BJ (cell line): ENCODE data around the gene FHAD1. TPM values are rescaled to one million over a fixed set of nuclear protein-coding genes. Genes with fewer than 3 reads are reported as not detected.
"Not testable (repeated sequence)": the region's sequence is repeated elsewhere in the genome, so short reads cannot be mapped to it uniquely, and the experiment has no call there.

ENCODE experiments used
- CTCF ChIA-PET: fragments of 350-600 bp; formaldehyde crosslinking; extraction: SDS; loops from one replicate; lab custom pipeline; 2021; ENCODE audit warnings: antibody characterized with exemption, inconsistent platforms; lab: Yijun Ruan, JAX
- POLR2A ChIA-PET: fragments of 300-600 bp; sonication (Branson Sonifier 250); formaldehyde crosslinking; extraction: SDS; loops from one replicate; lab custom pipeline; 2021; ENCODE audit warnings: antibody characterized with exemption; lab: Charles Lee
- DNase-seq: peaks from one replicate; pipeline ENCODE4 v3.0.0-alpha.2; 2011; ENCODE audit warnings: low read depth
- H3K27me3 ChIP-seq: 2 replicates; pipeline ENCODE4 v1.6.0; 2011; ENCODE audit warnings: low read length; ENCODE audit not compliant: control insufficient read depth, insufficient read depth
- H3K36me3 ChIP-seq: 2 replicates; pipeline ENCODE4 v1.5.1; 2011; ENCODE audit warnings: low read length; ENCODE audit not compliant: control insufficient read depth, insufficient read depth
- H3K4me3 ChIP-seq: 2 replicates; pipeline ENCODE4 v1.5.1; 2011; ENCODE audit warnings: low read depth, mild to moderate bottlenecking, control low read depth, low read length
- polyA plus RNA-seq: library from polyadenylated mRNA; depleted of rRNA; stranded (reverse); fragments of >200 nt; gene quantifications from 2 replicates; pipeline ENCODE4 v1.2.3, GENCODE V29; 2011
- TF ChIP-seq, protein P1 (sequence below): IDR thresholded peaks from 2 replicates; pipeline ENCODE4 v1.5.1; 2011; ENCODE audit warnings: low read depth, mild to moderate bottlenecking, control low read depth, inconsistent platforms, low read length, moderate library complexity; ENCODE audit not compliant: insufficient read depth

FHAD1 gene
- polyA plus RNA-seq, 1 experiment: not detected

GRCh38 chr1:15299806-15300205, 52.8 kb downstream of the FHAD1 start:
- TF ChIP-seq, protein P1, sequence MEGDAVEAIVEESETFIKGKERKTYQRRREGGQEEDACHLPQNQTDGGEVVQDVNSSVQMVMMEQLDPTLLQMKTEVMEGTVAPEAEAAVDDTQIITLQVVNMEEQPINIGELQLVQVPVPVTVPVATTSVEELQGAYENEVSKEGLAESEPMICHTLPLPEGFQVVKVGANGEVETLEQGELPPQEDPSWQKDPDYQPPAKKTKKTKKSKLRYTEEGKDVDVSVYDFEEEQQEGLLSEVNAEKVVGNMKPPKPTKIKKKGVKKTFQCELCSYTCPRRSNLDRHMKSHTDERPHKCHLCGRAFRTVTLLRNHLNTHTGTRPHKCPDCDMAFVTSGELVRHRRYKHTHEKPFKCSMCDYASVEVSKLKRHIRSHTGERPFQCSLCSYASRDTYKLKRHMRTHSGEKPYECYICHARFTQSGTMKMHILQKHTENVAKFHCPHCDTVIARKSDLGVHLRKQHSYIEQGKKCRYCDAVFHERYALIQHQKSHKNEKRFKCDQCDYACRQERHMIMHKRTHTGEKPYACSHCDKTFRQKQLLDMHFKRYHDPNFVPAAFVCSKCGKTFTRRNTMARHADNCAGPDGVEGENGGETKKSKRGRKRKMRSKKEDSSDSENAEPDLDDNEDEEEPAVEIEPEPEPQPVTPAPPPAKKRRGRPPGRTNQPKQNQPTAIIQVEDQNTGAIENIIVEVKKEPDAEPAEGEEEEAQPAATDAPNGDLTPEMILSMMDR: no peak
- no peak overlapping the region for H3K4me3 ChIP-seq
- ChIA-PET POLR2A (no interaction called here), CTCF (interaction anchor here (0.7 to 1.3 kb wide), 4 partner anchors 12 to 132 kb away, joined by 3 to 5 read pairs (median 3); no protein-coding TSS in a partner anchor)
- no peaks in the 10 kb centered on the region for H3K36me3 ChIP-seq
- DNase-seq: no peak
- H3K27me3 ChIP-seq: no peaks in the 10 kb centered on the region; the same call in 1 of the 2 replicates

DNA sequence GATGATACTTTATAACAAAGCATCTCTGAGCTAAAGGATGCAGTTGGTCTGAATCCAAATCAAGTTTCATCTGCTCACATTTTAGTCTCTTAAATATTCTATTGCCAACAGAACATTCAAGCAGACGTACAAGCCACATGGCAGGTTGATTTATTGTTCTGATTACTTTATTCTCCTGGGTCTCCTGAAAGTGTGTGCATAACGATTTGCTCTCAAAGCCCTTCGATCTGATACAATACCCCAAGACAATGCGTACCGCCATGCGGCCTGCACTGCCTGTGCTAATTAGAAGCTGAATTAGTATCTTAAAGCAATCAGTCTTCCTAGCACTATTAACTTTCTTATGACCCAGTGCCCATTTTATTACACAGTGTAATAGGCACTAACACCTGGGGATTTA, 56.9 kb downstream of the FHAD1 start:
- TF ChIP-seq, protein P1: no peak
- CTCF ChIA-PET: interaction anchor here (0.7 to 3.5 kb wide), 8 partner anchors 9 to 175 kb away, joined by 3 to 36 read pairs (median 4); partner anchors contain the start of gene TMEM51
- DNase-seq: no peak
- no peaks in the 10 kb centered on the region for H3K36me3 ChIP-seq
- H3K4me3 ChIP-seq: no peak overlapping the region
- POLR2A ChIA-PET: no interaction called here
- no peaks in the 10 kb centered on the region; the same call in 1 of the 2 replicates for H3K27me3 ChIP-seq

DNA sequence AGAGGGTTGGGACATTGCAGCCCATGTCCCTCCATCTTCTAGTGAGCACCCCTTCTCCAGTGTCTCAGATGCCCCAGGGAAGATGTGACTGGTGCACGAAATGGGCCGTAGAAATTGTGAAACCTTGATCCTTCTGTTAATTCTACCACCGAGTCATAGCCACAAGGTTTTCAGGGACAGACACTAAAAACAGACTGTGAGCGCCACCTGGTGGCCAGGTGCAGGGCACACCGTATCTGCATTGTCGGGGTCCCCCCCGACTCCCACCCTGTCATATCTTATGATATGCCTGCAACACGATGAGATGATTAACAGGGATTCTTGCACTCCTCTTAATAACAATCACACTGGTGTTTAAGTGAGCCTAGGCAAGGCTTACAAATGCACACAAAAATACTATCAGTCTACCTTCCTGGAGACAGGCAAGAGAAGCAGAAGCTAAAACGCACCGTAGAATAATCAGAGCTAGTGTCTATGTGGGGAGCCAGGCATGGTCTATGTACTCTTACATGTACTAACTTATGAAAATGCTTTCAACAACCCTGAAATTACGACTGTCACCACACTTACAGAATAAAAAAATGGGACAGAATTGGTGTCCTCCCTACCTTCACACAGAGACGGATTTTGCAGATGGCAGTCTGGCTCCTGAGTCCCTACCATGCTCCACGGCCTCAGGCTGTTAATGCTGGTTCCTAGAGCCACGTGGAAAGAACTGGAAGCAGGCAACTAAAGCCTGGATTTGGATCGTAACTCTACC, 57.9 kb downstream of the FHAD1 start:
- H3K36me3 ChIP-seq: no peaks in the 10 kb centered on the region
- TF ChIP-seq, protein P1: peak; percentile 82
- ChIA-PET POLR2A (no interaction called here), CTCF (interaction anchor here (0.6 to 3.5 kb wide), 17 partner anchors 9 to 178 kb away, joined by 3 to 36 read pairs (median 3); partner anchors contain the start of gene TMEM51)
- H3K4me3 ChIP-seq: no peak overlapping the region
- no peaks in the 10 kb centered on the region; the same call in 1 of the 2 replicates for H3K27me3 ChIP-seq
- no peak for DNase-seq

DNA sequence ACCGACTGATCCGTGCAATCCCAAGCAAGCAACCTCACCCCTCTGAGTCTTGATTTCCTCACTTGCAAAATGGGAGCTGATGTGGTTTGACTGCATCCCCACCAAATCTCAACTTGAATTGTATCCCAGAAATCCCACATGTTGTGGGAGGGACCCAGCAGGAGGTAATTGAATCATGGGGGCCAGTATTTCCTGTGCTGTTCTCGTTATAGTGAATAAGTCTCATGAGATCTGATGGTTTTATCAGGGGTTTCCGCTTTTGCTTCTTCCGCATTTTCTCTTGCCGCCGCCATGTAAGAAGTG, 58.4 kb downstream of the FHAD1 start:
- ChIA-PET CTCF (interaction anchor here (0.6 to 3.5 kb wide), 13 partner anchors 8 to 179 kb away, joined by 3 to 36 read pairs (median 3); no protein-coding TSS in a partner anchor), POLR2A (no interaction called here)
- Histone ChIP-seq H3K36me3 (no peaks in the 10 kb centered on the region), H3K27me3 (no peaks in the 10 kb centered on the region; the same call in 1 of the 2 replicates), H3K4me3 (no peak overlapping the region)
- no peak for DNase-seq
- TF ChIP-seq, protein P1: no peak

DNA sequence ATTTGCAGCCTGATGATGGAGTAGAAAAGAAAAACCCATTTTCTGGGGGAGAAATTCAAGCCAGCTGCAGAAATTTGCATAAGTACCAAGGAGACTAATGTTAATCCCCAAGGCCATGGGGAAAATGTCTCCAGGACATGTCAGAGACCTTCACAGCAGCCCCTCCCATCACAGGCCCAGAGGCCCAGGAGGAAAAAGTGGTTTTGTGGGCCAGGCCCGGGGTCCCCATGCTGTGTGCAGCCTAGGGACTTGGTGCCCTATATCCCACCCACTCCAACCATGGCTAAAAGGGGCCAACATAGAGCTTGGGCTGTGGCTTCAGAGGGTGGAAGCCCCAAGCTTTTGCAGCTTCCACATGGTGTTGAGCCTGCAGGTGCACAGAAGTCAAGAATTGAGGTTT, 59.3 kb downstream of the FHAD1 start:
- CTCF ChIA-PET: interaction anchor here (1.1 to 3.5 kb wide), 3 partner anchors 17 to 177 kb away, joined by 5 to 36 read pairs (median 13); no protein-coding TSS in a partner anchor
- H3K4me3 ChIP-seq, POLR2A ChIA-PET, DNase-seq, H3K27me3 ChIP-seq, H3K36me3 ChIP-seq: not testable (repeated sequence)
